Endothelial cell (in vitro differentiated cells): ENCODE data around the gene PDE6H. TPM values are rescaled to one million over a fixed set of nuclear protein-coding genes. Genes with fewer than 3 reads are reported as not detected.

ENCODE experiments used
- DNase-seq: peaks from one replicate; pipeline ENCODE4 v3.0.0; 2021; ENCODE audit warnings: low spot score
- H3K27ac Mint-ChIP-seq: one replicate; pipeline ENCODE4 v1.8.0; 2021; ENCODE audit warnings: mixed read lengths, inconsistent platforms; ENCODE audit not compliant: unreplicated experiment
- H3K27me3 Mint-ChIP-seq: one replicate; pipeline ENCODE4 v1.8.0; 2021; ENCODE audit warnings: mild to moderate bottlenecking, moderate library complexity, mixed read lengths, inconsistent platforms; ENCODE audit not compliant: unreplicated experiment
- H3K36me3 Mint-ChIP-seq: one replicate; pipeline ENCODE4 v1.8.0; 2021; ENCODE audit warnings: mild to moderate bottlenecking, low read depth, mixed read lengths, inconsistent platforms; ENCODE audit not compliant: unreplicated experiment
- H3K4me1 Mint-ChIP-seq: one replicate; pipeline ENCODE4 v1.8.0; 2021; ENCODE audit warnings: mild to moderate bottlenecking, mixed read lengths, inconsistent platforms; ENCODE audit not compliant: unreplicated experiment
- H3K4me3 Mint-ChIP-seq: one replicate; pipeline ENCODE4 v1.8.0; 2021; ENCODE audit warnings: mild to moderate bottlenecking, mixed read lengths, inconsistent platforms; ENCODE audit not compliant: unreplicated experiment
- H3K9me3 Mint-ChIP-seq: one replicate; pipeline ENCODE4 v1.8.0; 2021; ENCODE audit warnings: mixed read lengths, inconsistent platforms; ENCODE audit not compliant: unreplicated experiment
- CTCF ChIP-seq: fragments of 200-600 bp; sonication (generic); IDR thresholded peaks from one replicate; pipeline ENCODE4 v1.5.0; 2021; ENCODE audit warnings: antibody characterized with exemption; ENCODE audit not compliant: unreplicated experiment
- total RNA-seq: library from RNA; stranded (reverse); fragmentation: NEBNext Ultra II Directional; extraction: Animal tissue kit (Norgen Biotek cat#: 25700); gene quantifications from one replicate; pipeline ENCODE4 v1.2.1, GENCODE V29; 2021; ENCODE audit not compliant: unreplicated experiment

PDE6H gene
- total RNA-seq, 1 donor from 2014 or later, result not detected

- Mint-ChIP-seq H3K36me3 (peaks cover 4% of the 10 kb centered on the region), H3K27ac (peak overlapping the region; percentile 98), H3K27me3 (peaks cover 1% of the 10 kb centered on the region), H3K4me1 (peaks cover 27% of the 10 kb centered on the region), H3K9me3 (no peaks in the 10 kb centered on the region), H3K4me3 (peak overlapping the region; percentile 91)
- no peak for DNase-seq
- TF ChIP-seq CTCF, result no peak
Observed at GRCh38 chr12:14960548-14961465, 12.0 kb upstream of the PDE6H start.

GRCh38 chr12:14961466-14962152 is 11.2 kb upstream of the PDE6H start, which contains the start of gene ARHGDIB:
Gene ARHGDIB (minus strand): TSS chr12:14961601. CDS start chr12:14950712, 10,889 bp downstream.
- no peak for TF ChIP-seq CTCF
- H3K9me3 Mint-ChIP-seq, result no peaks in the 10 kb centered on the region
- peak within 1 kb of the TSS; percentile 98 for H3K27ac Mint-ChIP-seq
- H3K36me3 Mint-ChIP-seq, result peaks cover 4% of the 10 kb centered on the region
- DNase-seq, result no peak
- H3K4me1 Mint-ChIP-seq, result peaks cover 27% of the 10 kb centered on the region
- peak within 1 kb of the TSS; percentile 91 for H3K4me3 Mint-ChIP-seq
- H3K27me3 Mint-ChIP-seq, result peaks cover 1% of the 10 kb centered on the region

GRCh38 chr12:14962153-14962539 is 10.7 kb upstream of the PDE6H start:
- Mint-ChIP-seq H3K9me3 (no peaks in the 10 kb centered on the region), H3K27me3 (peaks cover 1% of the 10 kb centered on the region), H3K36me3 (peaks cover 4% of the 10 kb centered on the region), H3K27ac (no peak overlapping the region), H3K4me1 (peaks cover 27% of the 10 kb centered on the region), H3K4me3 (no peak overlapping the region)
- no peak for DNase-seq
- TF ChIP-seq CTCF, result no peak

- peaks cover 27% of the 10 kb centered on the region for H3K4me1 Mint-ChIP-seq
- no peaks in the 10 kb centered on the region for H3K9me3 Mint-ChIP-seq
- H3K27ac Mint-ChIP-seq, result no peak overlapping the region
- no peak for DNase-seq
- no peak overlapping the region for H3K4me3 Mint-ChIP-seq
- peaks cover 1% of the 10 kb centered on the region for H3K27me3 Mint-ChIP-seq
- TF ChIP-seq CTCF, result no peak
- peaks cover 4% of the 10 kb centered on the region for H3K36me3 Mint-ChIP-seq
Observed at GRCh38 chr12:14962797-14963196, 10.0 kb upstream of the PDE6H start.

GRCh38 chr12:14963520-14963919 is 9.3 kb upstream of the PDE6H start:
- no peak overlapping the region for H3K27ac Mint-ChIP-seq
- DNase-seq, result no peak
- no peak overlapping the region for H3K4me3 Mint-ChIP-seq
- H3K9me3 Mint-ChIP-seq, result no peaks in the 10 kb centered on the region
- no peak for TF ChIP-seq CTCF
- peaks cover 26% of the 10 kb centered on the region for H3K4me1 Mint-ChIP-seq
- peaks cover 1% of the 10 kb centered on the region for H3K27me3 Mint-ChIP-seq
- peaks cover 4% of the 10 kb centered on the region for H3K36me3 Mint-ChIP-seq
